Measurements from ENCODE around the gene CCNL2.

GRCh38 chr1:1385931-1386330 lies 13.2 kb downstream of the CCNL2 start:
- TF ChIP-seq EZH2 (IDR thresholded peaks at IDR 0.05; ENCODE audit: borderline replicate concordance, low read depth, low read length, poor library complexity, severe bottlenecking), result no peak
- TF ChIP-seq, protein P1, sequence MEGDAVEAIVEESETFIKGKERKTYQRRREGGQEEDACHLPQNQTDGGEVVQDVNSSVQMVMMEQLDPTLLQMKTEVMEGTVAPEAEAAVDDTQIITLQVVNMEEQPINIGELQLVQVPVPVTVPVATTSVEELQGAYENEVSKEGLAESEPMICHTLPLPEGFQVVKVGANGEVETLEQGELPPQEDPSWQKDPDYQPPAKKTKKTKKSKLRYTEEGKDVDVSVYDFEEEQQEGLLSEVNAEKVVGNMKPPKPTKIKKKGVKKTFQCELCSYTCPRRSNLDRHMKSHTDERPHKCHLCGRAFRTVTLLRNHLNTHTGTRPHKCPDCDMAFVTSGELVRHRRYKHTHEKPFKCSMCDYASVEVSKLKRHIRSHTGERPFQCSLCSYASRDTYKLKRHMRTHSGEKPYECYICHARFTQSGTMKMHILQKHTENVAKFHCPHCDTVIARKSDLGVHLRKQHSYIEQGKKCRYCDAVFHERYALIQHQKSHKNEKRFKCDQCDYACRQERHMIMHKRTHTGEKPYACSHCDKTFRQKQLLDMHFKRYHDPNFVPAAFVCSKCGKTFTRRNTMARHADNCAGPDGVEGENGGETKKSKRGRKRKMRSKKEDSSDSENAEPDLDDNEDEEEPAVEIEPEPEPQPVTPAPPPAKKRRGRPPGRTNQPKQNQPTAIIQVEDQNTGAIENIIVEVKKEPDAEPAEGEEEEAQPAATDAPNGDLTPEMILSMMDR (conservative IDR thresholded peaks at IDR 0.05; ENCODE audit: low read depth, low read length), result no peak
